H1 (cell line): ENCODE results near the gene PAPOLA. TPM values are rescaled to one million over a fixed set of nuclear protein-coding genes. Genes with fewer than 3 reads are reported as not detected.

Experiments used
- CTCF ChIA-PET: fragments of 300-600 bp; sonication (Branson Sonifier 250); formaldehyde crosslinking; loops from one replicate; lab custom pipeline; 2021; ENCODE audit not compliant: partially characterized antibody; lab: Charles Lee
- POLR2A ChIA-PET: fragments of 300-600 bp; sonication (Branson Sonifier 250); formaldehyde crosslinking; loops from one replicate; lab custom pipeline; 2021; ENCODE audit warnings: inconsistent platforms; ENCODE audit not compliant: partially characterized antibody; lab: Charles Lee
- DNase-seq, 2 experiments: peaks; one replicate each; pipeline versions ENCODE4 v3.0.0 to v3.0.0-alpha.2; 2010 to 2022; ENCODE audit warnings: low spot score in 2 of 2, low read depth in 1 of 2, mixed read lengths in 1 of 2
- FAIRE-seq: peaks from 2 replicates; lab custom pipeline; 2011; peaks lifted over from hg19 to GRCh38; lab: Jason Lieb, UNC
- H2AFZ ChIP-seq: 2 replicates; pipeline ENCODE4 v1.8.1; 2012; ENCODE audit warnings: low read length, inconsistent platforms
- H2AK5ac ChIP-seq: 2 replicates; pipeline ENCODE4 v1.6.1; 2013; ENCODE audit warnings: low read depth, low read length
- H2BK120ac ChIP-seq: replicated peaks from 2 replicates; pipeline ENCODE3; 2013; ENCODE audit warnings: low read depth, low read length, inconsistent platforms
- H2BK12ac ChIP-seq: 2 replicates; pipeline ENCODE4 v1.6.1; 2013; ENCODE audit warnings: low read depth, low read length
- H2BK15ac ChIP-seq: 2 replicates; pipeline ENCODE4 v1.6.1; 2013; ENCODE audit warnings: low read length
- H2BK20ac ChIP-seq: 2 replicates; pipeline ENCODE4 v1.6.1; 2013; ENCODE audit warnings: low read length
- H2BK5ac ChIP-seq: 2 replicates; pipeline ENCODE4 v1.6.1; 2013; ENCODE audit warnings: low read depth, low read length
- H3K14ac ChIP-seq: 2 replicates; pipeline ENCODE4 v1.6.1; 2013; ENCODE audit warnings: inconsistent platforms; ENCODE audit not compliant: insufficient read length
- H3K18ac ChIP-seq: 2 replicates; pipeline ENCODE4 v1.6.1; 2013; ENCODE audit warnings: low read length; ENCODE audit errors: extremely low read depth
- H3K23ac ChIP-seq: 2 replicates; pipeline ENCODE4 v1.6.1; 2013; ENCODE audit warnings: inconsistent platforms; ENCODE audit not compliant: insufficient read length
- H3K23me2 ChIP-seq: 2 replicates; pipeline ENCODE4 v1.6.1; 2013; ENCODE audit warnings: low read depth, low read length
- H3K27ac ChIP-seq: 2 replicates; pipeline ENCODE4 v1.6.1; 2011; ENCODE audit warnings: low read depth, low read length, inconsistent platforms
- H3K27me3 ChIP-seq, 4 experiments: replicated peaks in 1 of 4; 1 replicate in 1 of 4; 2 replicates in 3 of 4; pipeline versions ENCODE4 v1.6.1 to v1.8.1; 2011 to 2013; ENCODE audit warnings: low read length in 3 of 4, mild to moderate bottlenecking in 3 of 4, inconsistent platforms in 2 of 4, mixed read lengths in 2 of 4, moderate library complexity in 1 of 4; ENCODE audit not compliant: control insufficient read depth in 3 of 4, insufficient read depth in 3 of 4; ENCODE audit errors: extremely low read depth in 1 of 4
- H3K36me3 ChIP-seq, 4 experiments: 2 replicates each; pipeline versions ENCODE4 v1.6.1 to v1.8.1; 2011 to 2013; ENCODE audit warnings: mild to moderate bottlenecking in 4 of 4, low read length in 3 of 4, moderate library complexity in 2 of 4, control low read depth in 1 of 4, inconsistent platforms in 1 of 4; ENCODE audit not compliant: insufficient read depth in 4 of 4, control insufficient read depth in 2 of 4
- H3K4ac ChIP-seq: replicated peaks from 2 replicates; pipeline ENCODE3; 2013; ENCODE audit warnings: low read length, low read depth, mixed read lengths, inconsistent platforms; ENCODE audit not compliant: insufficient read length
- H3K4me1 ChIP-seq, 4 experiments: replicated peaks in 1 of 4; 1 replicate in 1 of 4; 2 replicates in 3 of 4; pipeline versions ENCODE4 v1.6.1 to v1.8.1; 2011 to 2013; ENCODE audit warnings: low read length in 3 of 4, inconsistent platforms in 2 of 4, mixed read lengths in 1 of 4; ENCODE audit not compliant: insufficient read depth in 4 of 4, control insufficient read depth in 3 of 4
- H3K4me2 ChIP-seq, 2 experiments: 2 replicates each; pipeline versions ENCODE4 v1.6.1 to v1.8.1; 2011 to 2013; ENCODE audit warnings: low read depth in 2 of 2, low read length in 2 of 2, control low read depth in 1 of 2, inconsistent platforms in 1 of 2, mild to moderate bottlenecking in 1 of 2; ENCODE audit not compliant: insufficient read depth in 1 of 2
- H3K4me3 ChIP-seq, 4 experiments: fragments of 200-600, 300-600 bp in 1 of 4; sonication (generic), shearing (Covaris generic), sonication (Bioruptor Twin) in 1 of 4; 2 replicates each; pipeline versions ENCODE4 v1.5.1 to v1.8.1; 2011 to 2016; ENCODE audit warnings: low read length in 4 of 4, low read depth in 3 of 4, control low read depth in 2 of 4, inconsistent platforms in 2 of 4, mild to moderate bottlenecking in 2 of 4, mixed read lengths in 1 of 4, moderate library complexity in 1 of 4; ENCODE audit not compliant: insufficient read depth in 2 of 4; ENCODE audit errors: extremely low read depth in 1 of 4
- H3K56ac ChIP-seq: replicated peaks from 2 replicates; pipeline ENCODE3; 2013; ENCODE audit warnings: low read depth, mild to moderate bottlenecking, mixed read lengths, low read length, inconsistent platforms; ENCODE audit not compliant: insufficient read length
- H3K79me1 ChIP-seq: 2 replicates; pipeline ENCODE4 v1.6.1; 2013; ENCODE audit warnings: low read depth, low read length, control low read depth
- H3K79me2 ChIP-seq, 2 experiments: 2 replicates each; pipeline versions ENCODE4 v1.6.1 to v1.8.1; 2012 to 2013; ENCODE audit warnings: low read length in 2 of 2, mild to moderate bottlenecking in 2 of 2, inconsistent platforms in 1 of 2; ENCODE audit not compliant: insufficient read depth in 2 of 2, control insufficient read depth in 1 of 2
- H3K9ac ChIP-seq, 4 experiments: replicated peaks in 1 of 4; 1 replicate in 1 of 4; 2 replicates in 3 of 4; pipeline versions ENCODE4 v1.6.1 to v1.8.1; 2011 to 2013; ENCODE audit warnings: low read depth in 3 of 4, low read length in 3 of 4, control low read depth in 2 of 4, mild to moderate bottlenecking in 2 of 4, moderate library complexity in 2 of 4, inconsistent platforms in 1 of 4; ENCODE audit errors: extremely low read depth in 1 of 4
- H3K9me3 ChIP-seq, 2 experiments: 2 replicates each; pipeline versions ENCODE4 v1.6.1 to v1.8.1; 2012 to 2013; ENCODE audit warnings: mild to moderate bottlenecking in 2 of 2, moderate library complexity in 2 of 2, control low read depth in 1 of 2, inconsistent platforms in 1 of 2, low read depth in 1 of 2, low read length in 1 of 2, mixed read lengths in 1 of 2; ENCODE audit not compliant: insufficient read depth in 2 of 2
- H4K20me1 ChIP-seq, 2 experiments: replicated peaks in 1 of 2; 2 replicates each; pipeline versions ENCODE3 to v1.8.1; 2011 to 2013; ENCODE audit warnings: inconsistent platforms in 2 of 2, low read length in 2 of 2, mild to moderate bottlenecking in 1 of 2; ENCODE audit not compliant: insufficient read depth in 2 of 2, control insufficient read depth in 1 of 2
- H4K5ac ChIP-seq: 2 replicates; pipeline ENCODE4 v1.6.1; 2013; ENCODE audit warnings: low read length, low read depth, mixed read lengths, inconsistent platforms; ENCODE audit not compliant: insufficient read length
- H4K8ac ChIP-seq: 2 replicates; pipeline ENCODE4 v1.8.0; 2013; ENCODE audit warnings: mild to moderate bottlenecking, moderate library complexity, low read length, inconsistent platforms; ENCODE audit not compliant: insufficient read depth; ENCODE audit errors: extremely low read depth
- H4K91ac ChIP-seq: replicated peaks from 2 replicates; pipeline ENCODE3; 2013; ENCODE audit warnings: low read length, mixed read lengths, inconsistent platforms; ENCODE audit not compliant: insufficient read length
- E2F6 ChIP-seq: IDR thresholded peaks from 2 replicates; pipeline ENCODE4 v1.6.1; 2012; ENCODE audit warnings: inconsistent platforms
- POLR2A ChIP-seq, 2 experiments: IDR thresholded peaks; 1 replicate in 1 of 2; 2 replicates in 1 of 2; pipeline ENCODE4 v1.6.1; 2011; ENCODE audit warnings: low read depth in 2 of 2, low read length in 2 of 2, mild to moderate bottlenecking in 2 of 2; ENCODE audit errors: control extremely low read depth in 1 of 2
- RNF2 ChIP-seq: fragments of 200-900, 300-1000 bp; sonication (generic); IDR thresholded peaks from 2 replicates; pipeline ENCODE4 v1.7.1; 2016; ENCODE audit warnings: borderline replicate concordance, low read depth, mild to moderate bottlenecking, antibody characterized with exemption, low read length; ENCODE audit not compliant: poor library complexity, severe bottlenecking; ENCODE audit errors: missing control alignments
- RXRA ChIP-seq: IDR thresholded peaks from 2 replicates; pipeline ENCODE4 v1.6.1; 2011; ENCODE audit warnings: low read depth, mild to moderate bottlenecking, low read length, moderate library complexity; ENCODE audit not compliant: insufficient read depth
- WGBS, 2 experiments: shearing (Covaris generic) in 1 of 2; methylation state at CpG; one replicate each; pipeline versions ENCODE4 v1.1.6 to v1.1.7; 2013 to 2015; ENCODE audit warnings: low lambda C conversion rate in 2 of 2, mixed read lengths in 2 of 2, inconsistent platforms in 1 of 2, low coverage in 1 of 2, missing lambda C conversion rate in 1 of 2; ENCODE audit not compliant: insufficient replicate concordance in 2 of 2, insufficient coverage in 1 of 2, insufficient read length in 1 of 2; ENCODE audit errors: extremely low coverage in 1 of 2, missing lambda C conversion rate in 1 of 2; 5-methylcytosine and 5-hydroxymethylcytosine counted together
- polyA plus RNA-seq, 7 experiments: library from polyadenylated mRNA; depleted of rRNA in 3 of 7; stranded (reverse) in 5 of 7; unstranded in 2 of 7; fragments of >200 nt in 5 of 7; fragments of 200-250 nt in 2 of 7; gene quantifications; 1 replicate in 5 of 7; 2 replicates in 1 of 7; 4 replicates in 1 of 7; pipeline versions ENCODE4 v1.2.1 to v1.2.3, GENCODE V29; 2011 to 2013; ENCODE audit warnings: missing spikeins in 2 of 7, mixed read lengths in 2 of 7
- total RNA-seq: library from RNA; stranded (reverse); fragmentation: NEBNext Ultra II Directional; extraction: Animal tissue kit (Norgen Biotek cat#: 25700); gene quantifications from 2 replicates; pipeline ENCODE4 v1.2.1, GENCODE V29; 2021

Gene PAPOLA
- total and polyA plus RNA-seq, 2 of the 8 experiments (the other 6 are each of a cell fraction or from before 2014, with no cell fraction given) = 163 to 239 TPM

GRCh38 chr14:96585672-96586013 lies 83.5 kb downstream of the PAPOLA start:
- Histone ChIP-seq H3K27me3 (peaks cover 0 to 3% (median 0%) of the 10 kb centered on the region in 4 experiments; a peak in 1 of 7 replicates), H3K4me3 (no peak overlapping the region), H2BK15ac (no peak overlapping the region), H2BK12ac (no peak overlapping the region), H4K8ac (no peak overlapping the region), H2BK120ac (no peak overlapping the region), H3K79me1 (no peaks in the 10 kb centered on the region), H3K9me3 (no peaks in the 10 kb centered on the region), H3K23me2 (no peaks in the 10 kb centered on the region), H4K5ac (no peak overlapping the region), H3K14ac (no peak overlapping the region), H3K79me2 (no peaks in the 10 kb centered on the region), H4K20me1 (no peaks in the 10 kb centered on the region), H3K36me3 (no peaks in the 10 kb centered on the region), H3K18ac (no peak overlapping the region), H3K23ac (no peak overlapping the region), H2BK20ac (no peak overlapping the region), H2BK5ac (no peak overlapping the region), H3K27ac (no peak overlapping the region), H3K56ac (no peak overlapping the region), H3K4me2 (no peak overlapping the region), H3K4ac (no peak overlapping the region), H3K9ac (no peak overlapping the region), H3K4me1 (peaks cover 0 to 10% (median 0%) of the 10 kb centered on the region in 4 experiments; a peak in 2 of 7 replicates), H2AK5ac (no peak overlapping the region), H2AFZ (no peak overlapping the region), H4K91ac (no peak overlapping the region)
- 94% methylated on average over 3 of the region's 3 CpGs; no CpG with 5 or more reads in 1 of the 2 experiments for WGBS, 2 experiments
- FAIRE-seq (no peak), DNase-seq (no peak)
- ChIA-PET CTCF (interaction anchor here (0.8 to 10.6 kb wide), 10 partner anchors 9 to 267 kb away, joined by 3 to 87 read pairs (median 13); no protein-coding TSS in a partner anchor), POLR2A (no interaction called here)
- TF ChIP-seq RNF2 = no peak
- TF ChIP-seq RXRA = no peak
- no peak for TF ChIP-seq E2F6
- no peak for TF ChIP-seq POLR2A (IDR thresholded peaks at IDR 0.05; ENCODE audit: control extremely low read depth in 1 of 2, low read depth in 2 of 2, low read length in 2 of 2)
